RWPE1 (cell line): ENCODE data around the gene HRG.

Experiments
- CTCF ChIA-PET: fragments of 350-600 bp; sonication (Branson Sonifier 250); formaldehyde crosslinking; extraction: SDS; loops from one replicate; lab custom pipeline; 2021; lab: Yijun Ruan, JAX
- POLR2A ChIA-PET: fragments of 400-600 bp; formaldehyde crosslinking; extraction: SDS; loops from one replicate; lab custom pipeline; 2020; ENCODE audit warnings: antibody characterized with exemption; ENCODE audit not compliant: low non-redundant PET; lab: Yijun Ruan, JAX
- DNase-seq: peaks from one replicate; pipeline ENCODE4 v3.0.0; 2012; ENCODE audit warnings: low spot score
- H3K27ac ChIP-seq: fragments of 450-650 bp; 2 replicates; pipeline ENCODE4 v1.5.1; 2017
- TF ChIP-seq, protein P1 (sequence below): fragments of 450-650 bp; conservative IDR thresholded peaks from 2 replicates; pipeline ENCODE4 v1.5.1; 2017; ENCODE audit warnings: low read depth, mild to moderate bottlenecking

The HRG gene

DNA sequence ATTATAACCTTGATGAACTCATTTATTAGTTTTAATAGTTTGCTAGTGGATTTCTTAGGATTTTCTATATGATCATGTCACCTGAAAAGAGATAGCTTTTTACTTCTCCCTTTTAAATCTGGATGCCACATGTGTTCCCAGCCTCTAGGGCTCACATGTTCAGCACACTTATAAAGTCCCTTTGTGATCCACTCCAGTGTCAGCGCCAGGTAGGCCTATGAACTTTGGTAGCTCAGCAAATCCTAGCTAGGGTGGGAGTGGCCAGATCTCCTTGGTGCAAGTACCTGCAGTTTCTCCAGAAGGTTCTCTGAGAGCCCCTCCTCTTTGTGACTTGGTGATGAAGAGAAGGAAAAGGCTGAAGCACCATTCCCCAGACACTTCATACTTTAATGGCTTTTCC, 17.0 kb upstream of the HRG start:
- CTCF ChIA-PET: no interaction called here
- H3K27ac ChIP-seq: no peak overlapping the region
- POLR2A ChIA-PET: no interaction called here
- no peak for DNase-seq
- TF ChIP-seq, protein P1, sequence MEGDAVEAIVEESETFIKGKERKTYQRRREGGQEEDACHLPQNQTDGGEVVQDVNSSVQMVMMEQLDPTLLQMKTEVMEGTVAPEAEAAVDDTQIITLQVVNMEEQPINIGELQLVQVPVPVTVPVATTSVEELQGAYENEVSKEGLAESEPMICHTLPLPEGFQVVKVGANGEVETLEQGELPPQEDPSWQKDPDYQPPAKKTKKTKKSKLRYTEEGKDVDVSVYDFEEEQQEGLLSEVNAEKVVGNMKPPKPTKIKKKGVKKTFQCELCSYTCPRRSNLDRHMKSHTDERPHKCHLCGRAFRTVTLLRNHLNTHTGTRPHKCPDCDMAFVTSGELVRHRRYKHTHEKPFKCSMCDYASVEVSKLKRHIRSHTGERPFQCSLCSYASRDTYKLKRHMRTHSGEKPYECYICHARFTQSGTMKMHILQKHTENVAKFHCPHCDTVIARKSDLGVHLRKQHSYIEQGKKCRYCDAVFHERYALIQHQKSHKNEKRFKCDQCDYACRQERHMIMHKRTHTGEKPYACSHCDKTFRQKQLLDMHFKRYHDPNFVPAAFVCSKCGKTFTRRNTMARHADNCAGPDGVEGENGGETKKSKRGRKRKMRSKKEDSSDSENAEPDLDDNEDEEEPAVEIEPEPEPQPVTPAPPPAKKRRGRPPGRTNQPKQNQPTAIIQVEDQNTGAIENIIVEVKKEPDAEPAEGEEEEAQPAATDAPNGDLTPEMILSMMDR: no peak

DNA sequence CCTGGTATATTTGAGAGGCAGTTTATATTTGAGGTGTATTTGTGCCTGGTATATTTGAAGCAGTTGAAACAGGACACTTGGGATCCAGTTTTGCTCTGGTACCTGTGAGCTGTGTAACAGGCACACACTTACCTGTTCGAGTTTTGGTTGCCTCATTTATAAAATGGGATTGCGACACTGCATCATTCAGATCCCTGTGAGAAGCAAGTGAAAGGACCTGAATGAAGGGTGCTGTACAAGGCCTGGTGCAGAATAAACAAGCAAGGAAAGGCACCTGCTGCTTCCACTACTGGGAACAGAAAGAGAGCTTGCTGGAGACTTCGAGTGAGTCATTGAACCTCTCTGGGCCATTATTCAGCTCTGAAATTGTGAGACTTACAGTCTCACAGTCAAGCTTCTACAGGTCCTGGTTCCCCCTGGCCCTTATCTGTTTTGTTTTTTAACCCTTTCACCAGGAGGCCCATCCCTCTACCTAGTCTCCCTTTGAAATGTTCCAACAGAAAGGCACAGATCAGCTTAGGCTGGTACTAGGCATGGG, 14.1 kb upstream of the HRG start:
- TF ChIP-seq, protein P1: no peak
- ChIA-PET POLR2A (no interaction called here), CTCF (interaction anchor here (0.7 to 1.0 kb wide), 2 partner anchors 35 to 300 kb away, joined by 3 to 4 read pairs; no protein-coding TSS in a partner anchor)
- DNase-seq: no peak
- H3K27ac ChIP-seq: no peak overlapping the region

DNA sequence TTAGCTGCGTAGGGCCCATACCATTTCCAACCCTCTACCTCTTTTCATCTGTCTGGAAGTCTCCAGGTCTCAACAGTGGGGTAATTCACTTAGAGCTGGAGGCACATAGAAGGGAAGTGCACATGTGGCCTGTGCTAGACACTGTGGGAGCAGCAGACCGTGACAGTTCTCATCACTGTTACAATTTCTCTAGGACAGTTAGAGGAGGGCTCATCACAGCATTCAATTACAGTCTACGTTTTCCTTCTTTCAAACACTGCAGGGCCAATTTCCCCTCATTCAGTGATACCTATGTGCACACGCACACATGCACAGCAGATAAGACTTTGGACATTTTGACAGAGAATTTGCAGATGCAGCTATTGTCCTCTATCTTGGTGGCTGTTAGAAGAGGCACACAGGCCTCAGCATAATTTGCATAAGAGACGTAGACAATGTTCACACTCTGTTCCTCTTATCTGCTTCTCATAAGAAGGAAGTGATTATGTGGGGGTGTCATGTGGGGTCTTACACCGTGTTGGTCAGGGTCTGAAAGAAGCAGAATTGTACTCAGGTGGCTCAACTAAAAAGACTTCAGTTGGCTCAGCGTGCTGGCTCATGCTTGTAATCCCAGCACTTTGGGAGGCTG, 12.6 kb upstream of the HRG start:
- H3K27ac ChIP-seq: no peak overlapping the region
- POLR2A ChIA-PET: no interaction called here
- CTCF ChIA-PET: interaction anchor here (0.6 kb wide), 1 partner anchor 36 kb away, joined by 4 read pairs; no protein-coding TSS in a partner anchor
- TF ChIP-seq, protein P1: no peak
- no peak for DNase-seq

DNA sequence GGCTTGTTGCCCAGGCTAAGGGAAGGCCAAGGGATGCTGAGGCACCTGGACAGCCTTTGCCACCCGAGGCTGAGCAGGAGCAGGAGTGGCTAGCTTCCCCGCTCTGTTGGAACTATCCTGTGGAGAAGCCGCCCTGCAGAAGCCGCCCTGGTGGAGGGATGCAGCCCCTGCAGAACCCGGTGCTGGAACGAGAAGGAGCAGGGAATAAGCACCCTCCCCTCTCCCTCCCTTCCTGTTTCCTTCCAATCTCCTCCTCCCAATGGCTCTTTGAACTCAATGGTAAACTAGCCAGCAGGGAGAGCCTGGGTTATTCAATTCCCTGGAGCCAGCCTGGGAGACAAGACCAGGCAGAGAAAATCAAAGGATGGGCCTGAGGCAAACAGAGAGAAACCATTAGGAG, 11.8 kb upstream of the HRG start:
- CTCF ChIA-PET: no interaction called here
- POLR2A ChIA-PET: no interaction called here
- TF ChIP-seq, protein P1: no peak
- no peak for DNase-seq
- no peak overlapping the region for H3K27ac ChIP-seq

DNA sequence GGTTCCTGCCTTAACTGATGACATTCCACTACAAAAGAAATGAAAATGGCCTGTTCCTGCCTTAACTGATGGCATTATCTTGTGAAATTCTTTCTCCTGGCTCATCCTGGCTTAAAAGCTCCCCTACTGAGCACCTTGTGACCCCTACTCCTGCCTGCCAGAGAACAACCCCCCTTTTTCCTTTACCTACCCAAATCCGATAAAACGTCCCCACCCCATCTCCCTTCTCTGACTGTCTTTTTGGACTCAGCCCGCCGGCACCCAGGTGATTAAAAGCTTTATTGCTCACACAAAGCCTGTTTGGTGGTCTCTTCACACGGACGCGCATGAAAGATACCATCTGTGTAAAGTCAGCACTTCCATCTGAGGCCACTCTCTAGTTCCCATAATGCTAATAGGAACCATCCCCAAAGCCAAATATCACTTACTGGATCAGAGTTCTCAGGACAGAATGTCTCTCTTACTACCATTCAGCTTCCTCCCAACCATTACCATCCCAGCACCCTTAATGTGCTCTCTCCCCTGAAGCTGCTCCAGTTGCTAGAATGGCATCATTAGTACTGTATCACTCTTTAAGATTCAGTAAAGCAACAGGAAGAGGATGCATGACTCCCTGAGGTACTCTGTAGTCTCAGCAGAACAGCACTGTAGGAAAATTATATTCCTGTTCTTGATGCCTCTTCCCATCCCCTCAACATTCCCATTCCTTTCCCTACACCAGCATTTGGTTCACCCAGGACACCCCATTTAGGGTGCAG, 2.3 kb upstream of the HRG start:
- CTCF ChIA-PET: no interaction called here
- DNase-seq: no peak
- no peak overlapping the region for H3K27ac ChIP-seq
- POLR2A ChIA-PET: no interaction called here
- TF ChIP-seq, protein P1: no peak

DNA sequence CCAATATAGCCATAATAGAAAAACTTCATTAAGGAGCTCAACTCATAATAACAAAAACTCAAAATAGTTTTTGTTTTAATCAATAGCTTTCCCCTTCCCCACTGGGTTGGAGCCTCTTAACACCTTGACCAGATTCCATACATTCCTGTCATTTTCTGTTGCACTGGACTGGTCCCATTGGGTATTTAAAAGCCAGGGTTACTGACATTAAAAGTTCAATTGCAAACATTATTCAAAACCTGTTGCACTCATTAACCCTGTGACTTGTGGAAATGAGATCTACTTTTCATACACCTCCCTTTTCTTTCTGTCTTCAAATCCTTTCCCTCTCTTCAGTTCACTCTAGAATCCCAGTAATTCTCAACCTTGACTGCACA, 1.7 kb upstream of the HRG start:
- no peak overlapping the region for H3K27ac ChIP-seq
- POLR2A ChIA-PET: no interaction called here
- no peak for DNase-seq
- TF ChIP-seq, protein P1: no peak
- CTCF ChIA-PET: no interaction called here
